Neural cell (in vitro differentiated cells): ENCODE measurements around the gene ALDOC.

Experiments used
- EZH2 ChIP-seq: fragments of 200-600, 300-800 bp; shearing (Covaris generic), sonication (generic); IDR thresholded peaks from 2 replicates; pipeline ENCODE4 v1.6.1; 2014; ENCODE audit warnings: antibody characterized with exemption, low read length, borderline replicate concordance, mild to moderate bottlenecking; ENCODE audit not compliant: insufficient read depth, poor library complexity, severe bottlenecking
- MXI1 ChIP-seq: fragments of 450-650 bp; conservative IDR thresholded peaks from 2 replicates; pipeline ENCODE4 v1.6.1; 2014; ENCODE audit warnings: antibody characterized with exemption, mild to moderate bottlenecking; ENCODE audit not compliant: poor library complexity, severe bottlenecking
- POLR2AphosphoS5 ChIP-seq: IDR thresholded peaks from 2 replicates; pipeline ENCODE4 v1.6.1; 2012
- RAD21 ChIP-seq: fragments of 450-650 bp; conservative IDR thresholded peaks from 2 replicates; pipeline ENCODE4 v1.6.1; 2014; ENCODE audit warnings: antibody characterized with exemption, mild to moderate bottlenecking, moderate library complexity
- SMC3 ChIP-seq: fragments of 450-650 bp; conservative IDR thresholded peaks from 2 replicates; pipeline ENCODE4 v1.6.1; 2014; ENCODE audit warnings: antibody characterized with exemption, mild to moderate bottlenecking, moderate library complexity; ENCODE audit not compliant: poor library complexity
- TF ChIP-seq, protein P1 (sequence below): fragments of 450-650 bp; IDR thresholded peaks from 2 replicates; pipeline ENCODE4 v1.5.1; 2014; ENCODE audit warnings: antibody characterized with exemption, mild to moderate bottlenecking, moderate library complexity; ENCODE audit not compliant: poor library complexity, severe bottlenecking
- TF ChIP-seq, protein P2 (sequence below): IDR thresholded peaks from 2 replicates; pipeline ENCODE4 v1.6.1; 2012; ENCODE audit warnings: borderline replicate concordance

DNA sequence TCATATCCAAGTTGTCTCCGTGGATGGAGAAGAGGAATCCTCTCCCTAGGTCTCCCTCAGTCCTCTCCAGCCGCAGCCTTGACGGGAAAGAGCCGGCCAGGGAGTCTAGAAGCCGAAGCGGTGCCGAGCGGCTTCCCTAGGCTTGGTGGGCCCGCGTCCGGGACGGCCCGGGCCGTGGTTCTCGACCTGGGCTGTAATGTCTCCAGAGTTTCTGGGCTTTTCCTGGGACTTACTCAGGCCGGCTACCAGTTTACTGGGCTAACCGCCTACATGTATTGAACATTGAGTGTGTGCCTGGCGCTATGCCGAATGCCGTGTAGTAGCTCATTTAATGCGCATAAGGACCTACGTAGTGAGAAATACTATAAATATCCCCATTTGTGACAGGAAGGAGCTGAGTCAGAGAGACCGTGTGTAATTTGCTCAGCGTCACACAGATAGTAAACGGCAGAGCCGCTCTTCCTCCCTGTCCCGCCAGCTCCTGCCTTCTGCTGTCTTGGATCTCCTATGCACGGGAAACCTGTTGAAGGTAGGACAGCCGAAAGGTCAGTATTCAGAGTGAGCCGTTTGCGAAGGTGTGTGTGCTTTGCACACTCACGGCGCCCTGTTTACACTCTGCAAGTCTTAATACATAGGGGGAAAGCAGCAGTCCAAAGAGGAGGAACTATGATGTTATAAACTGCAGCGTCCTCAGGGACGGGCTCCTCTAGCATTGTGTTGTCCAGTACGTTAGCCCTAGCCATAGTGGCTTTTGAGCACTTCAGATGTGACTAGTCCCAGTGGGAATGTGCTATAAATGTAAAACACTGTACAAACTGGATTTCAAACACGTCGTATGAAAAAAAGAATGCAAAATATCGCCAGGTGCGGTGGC is 22.9 kb upstream of the ALDOC start:
- TF ChIP-seq SMC3 (no peak), RAD21 (no peak), MXI1 (no peak), EZH2 (no peak), POLR2AphosphoS5 (no peak)
- TF ChIP-seq, protein P1, sequence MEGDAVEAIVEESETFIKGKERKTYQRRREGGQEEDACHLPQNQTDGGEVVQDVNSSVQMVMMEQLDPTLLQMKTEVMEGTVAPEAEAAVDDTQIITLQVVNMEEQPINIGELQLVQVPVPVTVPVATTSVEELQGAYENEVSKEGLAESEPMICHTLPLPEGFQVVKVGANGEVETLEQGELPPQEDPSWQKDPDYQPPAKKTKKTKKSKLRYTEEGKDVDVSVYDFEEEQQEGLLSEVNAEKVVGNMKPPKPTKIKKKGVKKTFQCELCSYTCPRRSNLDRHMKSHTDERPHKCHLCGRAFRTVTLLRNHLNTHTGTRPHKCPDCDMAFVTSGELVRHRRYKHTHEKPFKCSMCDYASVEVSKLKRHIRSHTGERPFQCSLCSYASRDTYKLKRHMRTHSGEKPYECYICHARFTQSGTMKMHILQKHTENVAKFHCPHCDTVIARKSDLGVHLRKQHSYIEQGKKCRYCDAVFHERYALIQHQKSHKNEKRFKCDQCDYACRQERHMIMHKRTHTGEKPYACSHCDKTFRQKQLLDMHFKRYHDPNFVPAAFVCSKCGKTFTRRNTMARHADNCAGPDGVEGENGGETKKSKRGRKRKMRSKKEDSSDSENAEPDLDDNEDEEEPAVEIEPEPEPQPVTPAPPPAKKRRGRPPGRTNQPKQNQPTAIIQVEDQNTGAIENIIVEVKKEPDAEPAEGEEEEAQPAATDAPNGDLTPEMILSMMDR, result no peak
- TF ChIP-seq, protein P2, sequence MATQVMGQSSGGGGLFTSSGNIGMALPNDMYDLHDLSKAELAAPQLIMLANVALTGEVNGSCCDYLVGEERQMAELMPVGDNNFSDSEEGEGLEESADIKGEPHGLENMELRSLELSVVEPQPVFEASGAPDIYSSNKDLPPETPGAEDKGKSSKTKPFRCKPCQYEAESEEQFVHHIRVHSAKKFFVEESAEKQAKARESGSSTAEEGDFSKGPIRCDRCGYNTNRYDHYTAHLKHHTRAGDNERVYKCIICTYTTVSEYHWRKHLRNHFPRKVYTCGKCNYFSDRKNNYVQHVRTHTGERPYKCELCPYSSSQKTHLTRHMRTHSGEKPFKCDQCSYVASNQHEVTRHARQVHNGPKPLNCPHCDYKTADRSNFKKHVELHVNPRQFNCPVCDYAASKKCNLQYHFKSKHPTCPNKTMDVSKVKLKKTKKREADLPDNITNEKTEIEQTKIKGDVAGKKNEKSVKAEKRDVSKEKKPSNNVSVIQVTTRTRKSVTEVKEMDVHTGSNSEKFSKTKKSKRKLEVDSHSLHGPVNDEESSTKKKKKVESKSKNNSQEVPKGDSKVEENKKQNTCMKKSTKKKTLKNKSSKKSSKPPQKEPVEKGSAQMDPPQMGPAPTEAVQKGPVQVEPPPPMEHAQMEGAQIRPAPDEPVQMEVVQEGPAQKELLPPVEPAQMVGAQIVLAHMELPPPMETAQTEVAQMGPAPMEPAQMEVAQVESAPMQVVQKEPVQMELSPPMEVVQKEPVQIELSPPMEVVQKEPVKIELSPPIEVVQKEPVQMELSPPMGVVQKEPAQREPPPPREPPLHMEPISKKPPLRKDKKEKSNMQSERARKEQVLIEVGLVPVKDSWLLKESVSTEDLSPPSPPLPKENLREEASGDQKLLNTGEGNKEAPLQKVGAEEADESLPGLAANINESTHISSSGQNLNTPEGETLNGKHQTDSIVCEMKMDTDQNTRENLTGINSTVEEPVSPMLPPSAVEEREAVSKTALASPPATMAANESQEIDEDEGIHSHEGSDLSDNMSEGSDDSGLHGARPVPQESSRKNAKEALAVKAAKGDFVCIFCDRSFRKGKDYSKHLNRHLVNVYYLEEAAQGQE, result no peak
